HL-60 (cell line): ENCODE data around the gene MBNL1.

Experiments used
- DNase-seq, 2 experiments: peaks; one replicate each; pipeline ENCODE4 v3.0.0-alpha.2; 2010 to 2020; ENCODE audit warnings: low read depth in 1 of 2, low spot score in 1 of 2
- H3K27ac ChIP-seq: fragments of 250-450 bp; sonication (Bioruptor Pico); replicated peaks from 2 replicates; pipeline ENCODE4 v1.5.1; 2020; ENCODE audit warnings: mild to moderate bottlenecking, moderate library complexity
- H3K27me3 ChIP-seq: fragments of 250-450 bp; sonication (Bioruptor Pico); 2 replicates; pipeline ENCODE4 v1.5.1; 2021; ENCODE audit warnings: mild to moderate bottlenecking, moderate library complexity; ENCODE audit not compliant: insufficient read depth, poor library complexity, severe bottlenecking
- H3K4me3 ChIP-seq: replicated peaks from 2 replicates; pipeline ENCODE4 v1.5.1; 2011; ENCODE audit warnings: mild to moderate bottlenecking, control low read depth, low read length; ENCODE audit not compliant: insufficient read depth
- GABPA ChIP-seq: IDR thresholded peaks from 2 replicates; pipeline ENCODE4 v1.6.1; 2012; ENCODE audit warnings: low read depth
- POLR2AphosphoS5 ChIP-seq: IDR thresholded peaks from 2 replicates; pipeline ENCODE4 v1.6.1; 2012; ENCODE audit warnings: low read depth
- SPI1 ChIP-seq: IDR thresholded peaks from 2 replicates; pipeline ENCODE4 v1.6.1; 2012; ENCODE audit warnings: low read depth, mild to moderate bottlenecking, borderline replicate concordance
- TF ChIP-seq, protein P1 (sequence below): IDR thresholded peaks from one replicate; pipeline ENCODE4 v1.5.1; 2011; ENCODE audit warnings: low read length, control low read depth, inconsistent platforms; ENCODE audit not compliant: insufficient read depth
- TF ChIP-seq, protein P2 (sequence below): IDR thresholded peaks from 2 replicates; pipeline ENCODE4 v1.6.1; 2012; ENCODE audit warnings: low read depth; ENCODE audit not compliant: insufficient replicate concordance

Gene MBNL1

DNA sequence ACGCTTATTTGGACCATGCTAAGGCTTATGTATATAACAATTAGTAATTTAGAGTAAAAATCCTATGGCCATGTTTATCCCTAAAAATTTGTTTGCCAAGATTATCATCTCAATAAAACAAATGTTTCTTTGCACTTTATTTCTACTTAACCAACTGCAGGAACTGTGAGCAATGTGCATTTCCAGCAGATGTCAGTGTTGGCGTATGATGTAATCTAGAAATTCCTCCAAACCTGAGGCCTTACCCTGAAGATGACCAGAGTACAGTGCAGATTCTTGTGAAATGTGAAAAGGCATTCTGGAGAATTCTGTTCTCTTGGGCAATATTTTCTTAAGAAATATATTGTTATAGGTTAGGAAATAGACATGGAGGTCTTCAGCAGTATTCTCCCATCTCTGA lies 205.9 kb downstream of the MBNL1 start:
- Histone ChIP-seq H3K4me3 (no peak overlapping the region), H3K27me3 (no peaks in the 10 kb centered on the region), H3K27ac (no peak overlapping the region)
- DNase-seq = peak in 1 of 2 experiments; percentile 60
- no peak for TF ChIP-seq POLR2AphosphoS5
- TF ChIP-seq, protein P1, sequence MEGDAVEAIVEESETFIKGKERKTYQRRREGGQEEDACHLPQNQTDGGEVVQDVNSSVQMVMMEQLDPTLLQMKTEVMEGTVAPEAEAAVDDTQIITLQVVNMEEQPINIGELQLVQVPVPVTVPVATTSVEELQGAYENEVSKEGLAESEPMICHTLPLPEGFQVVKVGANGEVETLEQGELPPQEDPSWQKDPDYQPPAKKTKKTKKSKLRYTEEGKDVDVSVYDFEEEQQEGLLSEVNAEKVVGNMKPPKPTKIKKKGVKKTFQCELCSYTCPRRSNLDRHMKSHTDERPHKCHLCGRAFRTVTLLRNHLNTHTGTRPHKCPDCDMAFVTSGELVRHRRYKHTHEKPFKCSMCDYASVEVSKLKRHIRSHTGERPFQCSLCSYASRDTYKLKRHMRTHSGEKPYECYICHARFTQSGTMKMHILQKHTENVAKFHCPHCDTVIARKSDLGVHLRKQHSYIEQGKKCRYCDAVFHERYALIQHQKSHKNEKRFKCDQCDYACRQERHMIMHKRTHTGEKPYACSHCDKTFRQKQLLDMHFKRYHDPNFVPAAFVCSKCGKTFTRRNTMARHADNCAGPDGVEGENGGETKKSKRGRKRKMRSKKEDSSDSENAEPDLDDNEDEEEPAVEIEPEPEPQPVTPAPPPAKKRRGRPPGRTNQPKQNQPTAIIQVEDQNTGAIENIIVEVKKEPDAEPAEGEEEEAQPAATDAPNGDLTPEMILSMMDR = peak; percentile 29

DNA sequence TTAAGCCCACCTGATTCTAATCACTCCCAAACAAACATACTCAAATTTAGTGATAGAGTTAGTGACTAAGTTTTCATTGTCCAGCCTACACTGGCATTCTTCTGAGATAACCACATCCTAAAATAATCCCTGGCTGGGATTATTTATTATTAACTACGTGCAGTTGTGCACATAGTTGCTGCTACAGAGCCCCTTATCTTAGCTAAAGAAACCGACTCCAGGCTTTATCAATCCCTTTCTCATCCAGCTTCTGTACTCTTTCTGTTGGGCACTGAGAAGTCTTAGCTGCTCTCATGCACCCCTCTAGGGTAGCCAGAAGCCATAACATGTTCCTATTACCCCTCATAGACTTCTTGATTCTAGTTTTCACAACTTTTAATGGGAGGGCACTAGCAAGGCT lies 208.7 kb downstream of the MBNL1 start:
- no peak for TF ChIP-seq GABPA
- TF ChIP-seq, protein P1 = no peak
- TF ChIP-seq, protein P2, sequence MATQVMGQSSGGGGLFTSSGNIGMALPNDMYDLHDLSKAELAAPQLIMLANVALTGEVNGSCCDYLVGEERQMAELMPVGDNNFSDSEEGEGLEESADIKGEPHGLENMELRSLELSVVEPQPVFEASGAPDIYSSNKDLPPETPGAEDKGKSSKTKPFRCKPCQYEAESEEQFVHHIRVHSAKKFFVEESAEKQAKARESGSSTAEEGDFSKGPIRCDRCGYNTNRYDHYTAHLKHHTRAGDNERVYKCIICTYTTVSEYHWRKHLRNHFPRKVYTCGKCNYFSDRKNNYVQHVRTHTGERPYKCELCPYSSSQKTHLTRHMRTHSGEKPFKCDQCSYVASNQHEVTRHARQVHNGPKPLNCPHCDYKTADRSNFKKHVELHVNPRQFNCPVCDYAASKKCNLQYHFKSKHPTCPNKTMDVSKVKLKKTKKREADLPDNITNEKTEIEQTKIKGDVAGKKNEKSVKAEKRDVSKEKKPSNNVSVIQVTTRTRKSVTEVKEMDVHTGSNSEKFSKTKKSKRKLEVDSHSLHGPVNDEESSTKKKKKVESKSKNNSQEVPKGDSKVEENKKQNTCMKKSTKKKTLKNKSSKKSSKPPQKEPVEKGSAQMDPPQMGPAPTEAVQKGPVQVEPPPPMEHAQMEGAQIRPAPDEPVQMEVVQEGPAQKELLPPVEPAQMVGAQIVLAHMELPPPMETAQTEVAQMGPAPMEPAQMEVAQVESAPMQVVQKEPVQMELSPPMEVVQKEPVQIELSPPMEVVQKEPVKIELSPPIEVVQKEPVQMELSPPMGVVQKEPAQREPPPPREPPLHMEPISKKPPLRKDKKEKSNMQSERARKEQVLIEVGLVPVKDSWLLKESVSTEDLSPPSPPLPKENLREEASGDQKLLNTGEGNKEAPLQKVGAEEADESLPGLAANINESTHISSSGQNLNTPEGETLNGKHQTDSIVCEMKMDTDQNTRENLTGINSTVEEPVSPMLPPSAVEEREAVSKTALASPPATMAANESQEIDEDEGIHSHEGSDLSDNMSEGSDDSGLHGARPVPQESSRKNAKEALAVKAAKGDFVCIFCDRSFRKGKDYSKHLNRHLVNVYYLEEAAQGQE = no peak
- TF ChIP-seq POLR2AphosphoS5 = no peak
- Histone ChIP-seq H3K27ac (no peak overlapping the region), H3K27me3 (peaks cover 2% of the 10 kb centered on the region), H3K4me3 (no peak overlapping the region)
- DNase-seq = no peak

DNA sequence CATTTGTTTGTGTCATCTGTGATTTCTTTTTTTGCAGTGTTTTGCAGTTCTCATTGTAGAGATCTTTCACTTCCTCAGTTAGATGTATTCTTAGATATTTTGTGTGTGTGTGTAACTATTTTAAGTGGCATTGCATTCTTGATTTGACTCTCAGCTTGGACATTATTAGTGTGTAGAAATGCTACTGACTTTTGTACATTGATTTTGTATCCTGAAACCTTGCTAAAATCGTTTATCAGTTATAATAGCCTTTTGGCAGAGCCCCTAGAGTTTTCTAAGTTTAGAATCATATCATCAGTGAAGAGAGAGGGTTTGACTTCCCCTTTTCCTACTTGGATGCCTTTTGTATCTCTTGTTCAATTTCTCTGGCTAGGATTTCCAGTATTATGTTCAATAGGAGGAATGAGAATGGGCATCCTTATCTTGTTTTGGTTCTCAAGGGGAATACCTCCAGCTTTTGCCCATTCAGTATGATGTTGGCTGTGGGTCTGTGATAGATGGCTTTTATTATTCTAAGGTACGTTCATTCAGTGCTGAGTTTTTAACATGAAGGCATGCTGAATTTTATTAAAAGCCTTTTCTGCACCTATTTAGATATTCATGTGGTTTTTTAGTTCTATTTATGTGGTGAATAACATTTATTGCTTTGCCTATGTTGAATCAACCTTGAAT lies 211.7 kb downstream of the MBNL1 start:
- no peak overlapping the region for H3K4me3 ChIP-seq
- H3K27me3 ChIP-seq = peaks cover 2% of the 10 kb centered on the region
- no peak overlapping the region for H3K27ac ChIP-seq
- no peak for DNase-seq
- peak; percentile 74 for TF ChIP-seq SPI1
- TF ChIP-seq, protein P2 = no peak

DNA sequence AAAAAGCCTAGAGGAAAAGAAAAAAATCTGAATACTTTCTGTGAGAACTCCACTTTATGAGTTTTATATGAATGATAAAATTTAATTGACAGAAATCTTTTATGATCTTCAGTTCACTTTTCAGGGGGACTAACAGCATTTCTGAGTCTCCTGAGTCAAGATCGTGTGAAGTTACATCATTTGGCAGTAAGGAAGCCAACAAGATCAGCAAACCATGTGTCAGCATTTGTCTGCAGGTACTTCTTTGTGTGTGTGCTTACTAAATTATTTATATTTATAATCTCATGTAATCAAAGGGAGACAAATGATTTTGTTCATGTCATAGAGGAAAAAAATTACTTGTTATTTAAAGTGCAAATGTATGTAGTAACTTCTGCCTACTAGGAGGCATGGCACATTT lies 217.6 kb downstream of the MBNL1 start:
- no peak for DNase-seq
- Histone ChIP-seq H3K27ac (no peak overlapping the region), H3K4me3 (no peak overlapping the region), H3K27me3 (peaks cover 2% of the 10 kb centered on the region)
- no peak for TF ChIP-seq GABPA
- TF ChIP-seq, protein P2 = no peak
- TF ChIP-seq, protein P1 = no peak
- no peak for TF ChIP-seq SPI1
- TF ChIP-seq POLR2AphosphoS5 = no peak
